HG03064 (cell line): Measurements from ENCODE around the gene SP140L.
"Not testable (repeated sequence)": the region's sequence is repeated elsewhere in the genome, so short reads cannot be mapped to it uniquely, and the experiment has no call there.

Source experiments
- ATAC-seq: cut with Tn5 transposase; IDR thresholded peaks from one replicate; pipeline ENCODE4 v1.9.1; 2021; ENCODE audit warnings: low read depth; ENCODE audit not compliant: unreplicated experiment

The SP140L gene

GRCh38 chr2:230323385-230324106 is 3.4 kb upstream of the SP140L start:
- ATAC-seq = no peak

- no peak for ATAC-seq
Measured at GRCh38 chr2:230324503-230324902, 2.5 kb upstream of the SP140L start.

GRCh38 chr2:230325316-230326243 is 1.4 kb upstream of the SP140L start:
- ATAC-seq = no peak

GRCh38 chr2:230327418-230328154 is 593 bp downstream of the SP140L start:
- ATAC-seq = peak; percentile 66

- ATAC-seq = no peak
Measured at GRCh38 chr2:230328155-230328458, 1.1 kb downstream of the SP140L start.

GRCh38 chr2:230329946-230330605 is 3.1 kb downstream of the SP140L start:
- ATAC-seq = no peak

GRCh38 chr2:230330725-230331124 is 3.7 kb downstream of the SP140L start:
- no peak for ATAC-seq

GRCh38 chr2:230335461-230335863 is 8.5 kb downstream of the SP140L start:
- no peak for ATAC-seq

GRCh38 chr2:230335864-230336506 is 9.0 kb downstream of the SP140L start:
- ATAC-seq = no peak

- ATAC-seq = not testable (repeated sequence)
Measured at GRCh38 chr2:230341936-230342528, 15.0 kb downstream of the SP140L start.

- not testable (repeated sequence) for ATAC-seq
Measured at GRCh38 chr2:230343041-230343624, 16.1 kb downstream of the SP140L start.

- ATAC-seq = no peak
Measured at GRCh38 chr2:230343747-230344146, 16.8 kb downstream of the SP140L start.

GRCh38 chr2:230346465-230346864 is 19.5 kb downstream of the SP140L start:
- no peak for ATAC-seq

GRCh38 chr2:230346921-230347533 is 20.0 kb downstream of the SP140L start:
- ATAC-seq = no peak

- ATAC-seq = peak; percentile 65
Measured at GRCh38 chr2:230347659-230348305, 20.8 kb downstream of the SP140L start.

GRCh38 chr2:230348787-230349186 is 21.8 kb downstream of the SP140L start:
- ATAC-seq = no peak

GRCh38 chr2:230356084-230356483 is 29.1 kb downstream of the SP140L start:
- ATAC-seq = no peak

- no peak for ATAC-seq
Measured at GRCh38 chr2:230358305-230358704, 31.3 kb downstream of the SP140L start.
